T-helper 2 cell treated with Interferon-gamma antibody and Interleukin-4, amounts not matched to agents 100 ng/mL and 5 ng/mL, for 36 hours (primary cell): ENCODE results near the gene KCND3. TPM values are rescaled to one million over a fixed set of nuclear protein-coding genes. Genes with fewer than 3 reads are reported as not detected.

ENCODE experiments used
- intact Hi-C: fragments of 100-400 bp; cut with micrococcal nuclease; formaldehyde crosslinking; loops from one replicate; pipeline ENCODE4 v1.15.1; 2023
- total RNA-seq: library from RNA; stranded (reverse); gene quantifications from 2 replicates; pipeline ENCODE4 v1.2.3, GENCODE V29; 2022

KCND3 gene
- total RNA-seq, 1 donor from 2014 or later, result not detected

GRCh38 chr1:111988743-111989453 lies 570 bp downstream of the KCND3 start:
- intact Hi-C loops, result no loop called here

- intact Hi-C loops, result no loop called here
Observed at GRCh38 chr1:111988377-111988742, 1.1 kb downstream of the KCND3 start.

DNA sequence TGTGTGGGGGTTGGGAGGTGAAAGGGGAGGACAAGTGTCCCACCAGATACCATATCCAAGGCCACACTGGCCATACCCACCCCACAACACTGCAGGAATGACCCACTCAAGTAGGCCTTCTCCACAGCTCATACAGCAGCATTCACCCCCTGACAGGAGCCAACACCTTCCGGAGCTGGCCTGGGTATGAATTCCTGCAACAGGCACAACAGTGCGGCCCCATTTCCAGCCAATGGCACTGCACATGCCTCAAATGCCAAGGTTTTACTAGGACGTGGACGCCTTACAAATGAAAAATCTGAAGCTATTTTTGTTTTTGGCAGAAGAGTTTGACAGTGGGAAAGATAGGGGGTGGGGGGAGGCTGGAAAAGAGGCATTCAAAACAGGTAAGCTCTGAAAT lies 2.0 kb downstream of the KCND3 start:
- intact Hi-C loops, result no loop called here

- intact Hi-C loops, result no loop called here
Observed at GRCh38 chr1:111983500-111983899, 6.0 kb downstream of the KCND3 start.

GRCh38 chr1:111982428-111982827 lies 7.0 kb downstream of the KCND3 start:
- intact Hi-C loops, result no loop called here

GRCh38 chr1:111981871-111982270 lies 7.6 kb downstream of the KCND3 start:
- intact Hi-C loops, result no loop called here

- intact Hi-C loops, result no loop called here
Observed at GRCh38 chr1:111981090-111981489, 8.4 kb downstream of the KCND3 start.

DNA sequence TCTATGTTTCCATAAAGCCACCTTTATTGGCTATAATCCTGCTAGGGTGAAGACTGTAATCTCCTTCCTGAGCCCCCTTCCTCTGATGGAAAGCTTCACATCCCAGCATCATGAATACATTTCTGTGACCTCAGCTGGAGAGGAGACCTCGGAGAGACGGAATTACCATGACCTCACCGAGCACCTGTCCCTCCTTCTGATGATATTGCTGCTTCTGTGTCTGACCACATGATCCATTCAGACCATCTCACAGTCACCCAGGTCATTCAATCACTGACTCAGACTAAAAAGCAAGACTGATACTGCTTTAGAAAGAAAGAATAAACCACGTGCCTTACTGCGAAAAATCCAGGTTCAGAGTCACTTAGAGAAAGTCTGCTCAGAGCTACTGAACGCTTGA lies 8.8 kb downstream of the KCND3 start:
- intact Hi-C loops, result no loop called here

DNA sequence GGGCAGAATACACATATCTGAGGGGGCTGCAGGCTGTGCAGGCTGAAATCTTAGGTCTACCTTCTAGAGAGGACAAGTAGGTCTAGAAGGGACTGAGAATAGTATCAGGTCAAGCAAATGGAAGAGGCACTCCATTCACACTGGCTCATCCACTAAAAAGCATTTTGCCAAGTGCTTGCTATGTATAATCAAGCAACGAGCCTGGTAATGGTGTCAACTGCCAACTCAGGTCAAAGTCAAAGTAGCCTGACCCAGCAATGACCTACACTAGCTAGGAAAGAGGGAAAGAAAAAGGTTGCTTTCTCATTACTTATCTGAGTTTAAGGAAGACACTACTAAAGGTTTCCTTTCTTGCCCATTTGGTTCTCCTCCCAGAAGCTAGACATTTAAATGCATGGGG lies 10.8 kb downstream of the KCND3 start:
- intact Hi-C loops, result no loop called here

DNA sequence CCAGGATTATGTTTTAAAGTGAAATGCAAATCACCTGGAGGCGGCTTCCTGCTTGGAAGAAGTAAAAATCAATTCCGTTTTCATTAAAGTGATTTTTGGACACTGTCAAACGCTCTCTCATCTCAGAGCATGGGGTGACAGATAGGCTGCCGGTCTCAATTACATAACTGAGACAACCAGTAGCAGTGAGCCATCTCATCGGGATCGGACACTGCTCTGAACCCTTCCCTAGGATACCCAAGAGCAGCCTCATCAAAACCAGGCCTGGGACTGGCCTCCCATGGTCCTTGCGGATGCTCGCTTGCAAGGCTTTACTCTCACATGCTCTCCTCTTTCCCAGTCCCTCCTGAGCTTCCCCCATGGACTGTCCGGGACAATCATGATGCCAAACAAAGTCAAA lies 12.1 kb downstream of the KCND3 start:
- intact Hi-C loops, result no loop called here

GRCh38 chr1:111976842-111977241 lies 12.6 kb downstream of the KCND3 start:
- intact Hi-C loops, result no loop called here

GRCh38 chr1:111976332-111976731 lies 13.1 kb downstream of the KCND3 start:
- intact Hi-C loops, result no loop called here

DNA sequence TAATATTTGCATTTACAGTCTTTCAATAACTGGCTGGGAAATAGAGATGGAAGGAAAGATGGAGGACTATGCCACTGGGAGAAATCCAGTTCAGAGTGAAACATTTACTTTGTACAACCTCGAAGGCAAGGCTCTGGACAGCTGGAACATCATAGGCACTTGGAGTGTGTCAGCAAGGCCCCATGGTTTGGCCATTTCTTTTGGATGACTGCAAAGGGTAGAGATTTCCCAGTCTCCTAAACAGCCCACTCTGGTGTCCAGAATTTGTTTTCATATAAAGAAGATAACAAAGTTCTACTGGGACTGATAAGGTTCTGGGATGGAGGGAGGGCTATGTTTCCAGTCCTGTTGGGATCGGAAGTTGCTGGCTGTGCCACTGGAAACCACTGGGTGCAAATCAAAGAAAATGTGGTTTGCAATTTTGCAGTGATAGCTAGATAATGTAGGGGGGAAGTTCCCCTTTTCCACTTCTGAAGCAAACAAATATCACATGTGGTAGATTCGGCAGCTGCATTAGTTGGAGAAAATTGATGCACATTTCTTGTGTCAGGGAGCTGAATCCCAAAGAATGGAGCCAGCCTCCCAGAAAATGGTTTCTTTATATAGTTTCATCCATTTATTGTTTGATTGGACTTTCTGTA lies 16.2 kb downstream of the KCND3 start:
- intact Hi-C loops, result no loop called here

DNA sequence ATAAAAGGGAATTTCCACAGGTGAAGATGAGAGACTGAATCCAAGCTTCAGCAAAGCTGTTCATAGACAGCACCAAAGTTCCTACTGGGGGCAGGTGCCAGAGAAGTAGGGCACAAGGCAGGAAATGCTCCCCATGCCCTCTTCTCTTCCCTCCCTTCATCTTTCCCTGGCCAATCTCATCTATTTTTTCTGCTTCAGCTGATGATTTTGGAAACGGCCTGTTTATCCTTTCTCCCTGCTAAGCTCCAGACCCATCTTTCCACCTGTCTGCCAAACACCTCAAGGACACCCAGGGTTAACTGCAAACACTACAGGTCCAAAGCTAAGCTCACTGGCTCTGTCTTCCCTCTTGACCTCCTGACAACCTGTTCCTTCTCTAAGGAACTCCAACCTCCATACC lies 18.1 kb downstream of the KCND3 start:
- intact Hi-C loops, result no loop called here

DNA sequence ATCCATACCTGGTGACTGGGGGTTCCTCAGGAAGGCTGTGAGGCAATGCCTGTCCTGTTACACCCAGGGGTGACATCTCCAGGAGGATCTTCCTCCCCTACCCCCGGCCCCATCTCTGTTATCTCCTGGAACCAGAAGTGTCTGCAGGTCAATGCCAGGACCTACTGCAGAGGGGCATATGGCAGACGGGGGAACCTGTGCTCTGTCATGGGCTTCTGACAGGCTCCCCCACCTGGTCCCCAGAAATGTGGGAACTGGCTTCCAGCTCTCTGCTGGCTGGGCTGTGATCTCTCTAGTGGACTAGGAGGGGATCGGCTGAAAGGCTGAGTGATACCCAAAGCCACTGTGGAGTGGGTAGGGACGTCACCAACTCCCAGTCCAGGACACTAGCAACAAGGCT lies 21.0 kb downstream of the KCND3 start:
- intact Hi-C loops, result no loop called here

- intact Hi-C loops, result no loop called here
Observed at GRCh38 chr1:111967886-111968285, 21.6 kb downstream of the KCND3 start.

DNA sequence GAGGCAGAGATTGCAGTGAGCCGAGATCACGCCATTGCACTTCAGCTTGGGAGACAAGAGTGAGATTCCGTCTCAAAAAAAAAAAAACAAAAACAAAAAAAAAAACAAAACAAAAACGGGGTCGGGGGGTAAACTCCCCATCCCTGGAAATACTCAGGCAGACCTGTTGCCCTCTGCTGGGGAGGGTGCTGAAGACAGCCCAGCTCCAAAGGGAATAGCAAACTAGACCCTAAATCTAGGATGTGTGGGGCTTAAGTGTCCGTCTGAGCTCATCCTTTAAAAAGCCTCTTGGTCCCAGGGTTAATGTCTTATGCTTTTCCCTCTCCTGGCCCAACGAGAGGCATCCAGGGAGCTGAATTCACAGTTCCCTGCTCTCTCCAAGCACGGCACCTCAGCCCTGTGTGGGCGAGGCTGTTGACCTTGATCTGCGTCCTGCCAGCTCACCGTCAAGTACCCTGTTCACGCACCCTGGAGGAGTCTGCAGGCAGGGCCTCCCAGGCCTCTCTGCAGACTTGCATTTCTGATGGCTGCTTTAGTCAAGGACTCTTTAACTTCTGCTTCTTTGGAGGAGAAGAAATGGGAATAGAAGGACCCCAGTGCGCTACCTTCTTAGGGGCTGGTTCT lies 22.3 kb downstream of the KCND3 start:
- intact Hi-C loops, result no loop called here

DNA sequence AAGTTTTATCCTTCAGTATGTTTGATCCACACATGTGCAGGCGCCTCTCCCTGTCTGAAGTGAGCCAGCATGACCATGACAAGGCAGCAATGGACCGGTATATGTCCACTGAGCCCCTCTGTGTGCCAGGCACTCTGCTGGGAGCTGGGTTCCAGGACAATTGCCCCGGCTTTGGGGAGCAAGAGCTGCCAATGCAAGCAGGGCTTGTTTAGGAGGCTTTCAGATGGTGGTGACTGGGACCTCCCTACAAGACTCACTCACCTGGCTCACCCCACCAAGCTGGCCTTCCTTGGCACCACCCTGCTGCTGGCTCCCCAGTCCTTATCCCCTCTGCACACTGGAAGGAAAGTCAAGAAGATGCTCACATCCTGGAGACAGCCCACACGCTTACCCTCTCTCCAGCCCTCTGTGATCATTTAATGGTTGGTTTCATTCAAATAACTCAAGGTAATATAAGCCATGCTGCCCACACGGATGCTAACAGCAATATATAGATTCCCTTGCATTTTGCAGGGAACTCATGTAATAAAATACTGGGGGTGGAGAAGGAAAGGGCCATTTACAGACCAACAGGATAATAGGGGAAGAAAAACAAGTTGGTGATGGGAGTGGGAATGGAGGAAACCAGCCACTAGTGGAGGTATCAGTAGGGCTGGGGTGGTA lies 23.6 kb downstream of the KCND3 start:
- intact Hi-C loops, result no loop called here

- intact Hi-C loops, result no loop called here
Observed at GRCh38 chr1:111963985-111964738, 25.3 kb downstream of the KCND3 start.

GRCh38 chr1:111961773-111962565 lies 27.5 kb downstream of the KCND3 start:
- intact Hi-C loops, result no loop called here

GRCh38 chr1:111961016-111961415 lies 28.5 kb downstream of the KCND3 start:
- intact Hi-C loops, result no loop called here
